SIG-M5 treated with dmso at 0.1 percent for 504 hours (cell line): ENCODE measurements around the gene OTOS.

Experiments
- DNase-seq: peaks from one replicate; lab custom pipeline; 2025; ENCODE audit not compliant: unreplicated experiment; lab: John Stamatoyannopoulos, UW

The OTOS gene

DNA sequence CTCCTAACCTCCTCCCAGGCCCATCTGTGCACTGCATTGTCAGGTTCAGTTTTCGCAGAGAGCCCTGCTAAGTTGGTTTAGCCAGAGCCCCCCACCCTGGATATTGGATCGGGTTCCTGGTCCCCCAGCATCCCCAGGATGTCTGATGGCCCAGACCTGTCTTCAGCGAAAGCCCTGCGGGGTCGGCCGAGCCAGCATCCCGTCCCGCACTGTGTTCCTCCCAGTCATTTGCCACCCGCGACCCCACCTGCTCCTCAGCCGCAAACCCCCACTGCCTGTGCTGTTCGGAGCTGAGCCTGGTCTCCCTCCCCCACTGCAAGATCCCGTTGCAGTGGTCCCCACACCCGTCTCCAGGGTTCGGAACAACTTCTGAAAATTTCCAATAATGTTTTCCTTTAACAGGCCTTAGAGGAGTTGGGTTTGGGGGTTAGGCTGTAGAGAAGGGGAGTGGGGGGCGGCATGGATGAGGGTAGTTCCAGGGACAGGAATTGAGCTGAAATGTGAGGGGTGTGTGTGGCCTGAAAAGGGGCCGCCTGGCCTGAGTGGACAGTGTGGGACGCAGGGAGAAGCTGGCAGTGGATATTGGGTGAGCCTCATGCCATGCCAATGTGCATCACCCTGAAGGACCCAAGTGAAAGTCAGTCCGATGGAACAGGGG, 2.7 kb downstream of the OTOS start:
- no peak for DNase-seq

DNA sequence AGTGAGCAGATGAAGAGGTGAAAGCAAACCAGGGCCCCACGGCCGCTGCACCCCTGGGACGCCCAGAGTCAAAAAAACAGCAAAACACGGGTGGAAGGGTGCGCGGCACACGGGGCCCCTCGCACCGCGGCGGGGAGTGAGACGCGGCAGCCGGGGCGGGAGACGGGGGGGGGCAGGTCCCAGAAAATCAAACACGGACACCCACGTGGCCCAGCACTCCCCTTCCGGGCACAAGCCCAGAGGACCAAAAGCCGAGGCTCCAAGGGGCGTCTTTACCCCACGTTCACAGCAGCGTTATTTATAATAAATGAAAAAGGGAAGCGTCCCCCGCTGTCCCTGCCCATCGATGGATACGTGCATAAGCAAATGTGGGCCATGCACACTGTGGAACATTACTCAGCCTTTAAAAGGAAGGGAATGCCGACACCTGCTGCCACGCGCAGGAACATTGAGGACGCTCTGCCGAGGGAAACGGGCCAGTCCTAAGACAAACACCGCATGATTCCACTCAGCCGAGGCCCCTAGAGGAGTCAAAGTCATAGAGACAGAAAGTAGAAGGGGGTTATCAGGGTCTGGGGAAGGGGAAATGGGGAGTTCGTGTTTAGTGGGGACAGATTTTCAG, 3.7 kb downstream of the OTOS start:
- peak; percentile 30 for DNase-seq

DNA sequence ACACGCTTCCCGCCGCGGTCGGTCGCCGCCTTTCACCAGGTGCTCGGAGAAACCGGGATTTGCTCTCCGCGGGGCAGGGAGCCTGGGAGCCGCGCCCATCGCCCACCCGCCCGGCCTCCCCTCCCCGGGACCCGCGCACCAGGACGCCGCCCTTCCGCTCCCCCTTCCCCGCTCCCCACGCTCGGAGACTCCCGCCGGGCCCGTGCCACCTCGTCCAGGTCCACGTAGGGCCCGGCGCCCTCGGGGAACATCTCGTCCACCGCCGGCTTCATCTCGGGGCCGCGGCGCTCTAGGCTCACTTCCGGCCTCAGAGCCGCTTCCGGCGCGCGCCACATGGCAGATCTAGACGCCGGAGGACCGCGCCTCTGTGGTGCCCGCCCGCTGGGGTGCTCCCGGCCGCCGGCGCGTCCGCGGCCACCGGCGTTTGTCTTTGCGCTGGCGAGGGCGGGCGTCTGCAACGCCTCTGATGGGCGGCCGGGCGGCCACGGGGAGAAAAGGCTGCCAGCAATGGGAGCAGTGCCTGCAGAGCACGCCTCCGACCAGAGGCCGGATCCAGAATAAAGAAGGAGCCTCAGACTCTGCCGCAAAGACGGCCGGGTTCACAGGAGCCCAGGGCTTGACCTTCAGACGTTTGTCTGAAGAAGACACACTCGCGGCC, 4.3 kb downstream of the OTOS start, which contains the start of gene COPS9:
Gene COPS9, minus strand, starts transcription at position 293 of the 658 bp plus-strand sequence. Its CDS starts 21 bp downstream, at position 272.
- DNase-seq: peak; percentile 81

- no peak for DNase-seq
Observed at GRCh38 chr2:240135706-240136012, 4.8 kb downstream of the OTOS start.

GRCh38 chr2:240134956-240135520, 5.4 kb downstream of the OTOS start:
- no peak for DNase-seq

DNA sequence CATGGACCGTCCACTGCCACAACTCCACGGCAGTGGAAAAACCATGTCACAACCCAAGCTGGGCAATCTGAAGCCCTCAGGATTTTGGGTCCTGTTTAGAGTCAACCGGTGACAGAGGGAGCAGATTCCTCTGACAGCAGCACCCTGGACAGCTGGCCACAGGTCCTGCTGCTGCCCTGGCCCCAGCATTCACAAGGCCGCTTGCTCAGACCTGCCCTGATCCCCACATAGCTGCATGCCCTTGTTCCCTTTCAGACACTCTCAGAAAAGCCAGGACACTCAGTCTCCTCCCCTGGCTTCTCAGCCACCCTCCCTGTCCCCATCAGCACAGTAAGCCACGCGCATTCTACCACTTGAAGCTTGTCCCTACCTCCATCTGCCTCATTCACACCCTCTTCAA, 6.0 kb downstream of the OTOS start:
- DNase-seq: no peak

GRCh38 chr2:240133401-240133800, 7.1 kb downstream of the OTOS start:
- no peak for DNase-seq

GRCh38 chr2:240132651-240132980, 7.8 kb downstream of the OTOS start:
- no peak for DNase-seq

DNA sequence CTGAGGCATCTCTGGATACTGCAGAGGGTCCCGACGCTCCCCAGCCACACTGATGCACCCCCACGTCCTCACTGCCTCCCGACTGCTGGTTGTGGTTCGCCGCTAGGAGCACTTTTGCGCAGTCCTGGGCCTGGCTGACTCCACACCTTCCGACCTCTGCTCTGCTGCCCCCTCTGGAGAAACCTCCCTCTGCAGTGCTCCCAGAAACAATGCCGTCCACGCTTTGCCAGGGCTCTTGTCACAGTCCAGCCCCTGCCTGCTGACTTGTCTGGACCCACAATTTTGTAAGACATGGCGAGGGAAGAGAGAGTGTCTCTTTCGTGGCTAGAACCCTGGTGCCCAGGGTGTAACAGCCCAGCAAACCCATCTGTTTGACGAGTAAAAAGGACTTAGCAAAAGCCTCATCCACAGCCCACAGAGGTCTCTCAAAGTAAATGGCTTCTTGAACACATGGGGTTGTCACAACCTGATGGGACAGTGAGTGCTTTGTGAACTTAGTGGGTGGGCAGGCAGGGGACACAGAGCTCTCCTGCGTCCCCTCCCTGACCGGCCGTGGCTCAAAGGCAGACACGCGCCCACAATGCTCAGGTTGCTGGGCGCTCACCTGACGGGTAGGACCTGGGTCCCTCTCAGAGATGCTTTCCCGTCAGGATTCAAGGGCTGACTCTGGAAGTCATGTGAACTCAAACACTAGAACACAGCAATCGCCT, 8.4 kb downstream of the OTOS start:
- DNase-seq: no peak

DNA sequence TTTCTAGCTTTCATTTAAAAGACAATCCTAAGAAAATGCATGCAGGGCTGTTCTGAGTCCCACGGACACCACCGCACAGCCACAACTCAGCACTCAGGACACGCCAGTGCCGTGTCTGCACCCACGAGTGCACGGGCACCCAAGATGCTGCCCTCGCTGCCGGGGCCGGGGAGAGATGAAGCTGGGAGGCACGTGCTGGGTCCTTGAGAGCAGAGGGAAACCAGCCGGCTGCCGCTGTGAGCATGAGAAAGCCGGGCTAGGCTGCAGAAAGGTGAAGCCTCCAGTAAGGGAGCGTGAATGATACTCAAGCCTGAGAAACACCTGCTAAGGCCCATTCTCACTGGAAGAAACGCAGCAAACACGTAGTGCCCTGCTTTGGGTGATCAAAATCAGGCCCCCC, 9.2 kb downstream of the OTOS start:
- no peak for DNase-seq

DNA sequence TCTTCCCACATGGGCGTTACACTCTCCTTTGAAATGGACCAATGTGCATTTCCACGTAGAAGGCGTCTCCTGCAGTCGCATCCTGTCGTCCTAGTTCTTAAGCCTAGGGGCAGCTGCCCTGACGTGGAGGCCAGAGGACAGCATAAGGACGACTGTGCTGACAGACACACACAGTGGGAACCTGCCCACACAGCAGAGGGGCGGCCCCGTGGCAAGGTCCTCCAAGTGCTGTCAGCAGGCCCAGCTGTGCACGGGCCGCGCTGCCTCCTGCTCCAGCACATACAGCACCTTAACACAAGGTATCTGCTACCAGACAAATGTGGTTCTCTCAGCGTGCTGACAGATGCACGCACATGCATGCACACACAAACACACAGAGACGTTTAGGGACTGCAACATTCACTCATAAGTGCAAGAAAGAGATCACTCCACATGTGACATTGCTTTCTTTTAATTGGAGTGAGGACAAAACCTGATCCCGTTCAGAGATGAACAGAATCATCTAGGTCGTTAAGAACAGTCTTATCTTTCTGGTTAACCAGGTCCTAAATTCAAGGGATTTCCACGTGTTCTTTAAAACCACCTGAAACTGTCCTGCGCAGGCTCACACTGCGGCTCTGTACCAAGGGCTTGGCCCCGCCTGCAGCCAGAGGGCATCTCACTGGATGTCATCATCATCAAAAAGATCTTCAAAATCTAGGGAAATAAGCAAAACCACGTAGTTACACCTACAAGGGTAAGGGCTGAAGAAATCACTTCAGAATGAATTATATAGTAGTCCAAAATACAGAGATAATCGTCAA, 9.9 kb downstream of the OTOS start:
- no peak for DNase-seq

DNA sequence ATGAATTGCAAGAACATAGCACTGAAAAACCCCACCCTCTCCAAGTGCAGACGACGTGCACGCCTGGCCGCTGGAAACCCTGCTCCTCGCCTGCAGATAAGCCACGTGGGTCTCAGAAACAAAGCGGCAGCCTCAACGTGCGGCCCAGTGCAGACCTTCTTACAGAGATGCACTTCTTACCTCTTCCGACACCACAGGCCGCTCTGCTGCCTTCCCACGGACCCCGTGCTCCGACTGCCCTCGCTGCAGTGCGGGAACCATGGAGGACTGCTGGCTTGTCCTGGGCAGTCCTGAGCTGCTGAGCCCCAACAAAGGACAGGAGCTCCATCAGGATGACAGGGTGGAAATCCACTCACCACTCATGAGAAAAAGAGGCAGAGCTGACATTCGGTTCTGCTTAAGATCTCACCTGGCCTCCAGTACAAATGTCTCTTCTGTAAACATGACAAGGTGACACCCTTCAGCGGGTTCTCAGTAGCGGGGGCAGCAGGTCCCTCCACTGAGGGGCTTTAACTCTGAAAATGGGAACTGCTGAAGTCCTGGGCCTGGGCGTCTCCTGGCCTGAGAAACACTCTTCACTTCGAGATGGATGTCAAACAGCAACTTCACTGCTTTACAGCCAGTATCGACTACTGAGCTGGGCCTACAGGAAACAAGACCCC, 10.6 kb downstream of the OTOS start:
- no peak for DNase-seq

DNA sequence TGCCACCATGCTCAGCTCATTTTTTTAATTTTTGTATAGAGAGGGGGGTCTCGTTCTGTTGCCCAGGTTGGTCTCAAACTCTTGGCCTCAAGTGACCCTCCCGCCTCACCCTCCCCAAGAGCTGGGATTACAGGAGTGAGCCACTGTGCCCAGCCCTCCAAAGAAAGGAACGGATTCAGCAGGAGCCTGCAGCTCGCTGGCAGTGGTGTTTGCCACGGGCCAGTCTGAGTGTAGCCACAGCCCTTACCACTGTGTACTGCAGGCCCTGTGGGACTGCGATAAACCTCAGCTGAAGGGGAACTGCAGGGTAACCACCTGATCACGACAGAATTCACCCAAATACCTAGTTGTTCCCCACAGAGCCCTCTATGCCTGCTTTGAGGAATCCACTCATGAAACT, 11.1 kb downstream of the OTOS start:
- no peak for DNase-seq

DNA sequence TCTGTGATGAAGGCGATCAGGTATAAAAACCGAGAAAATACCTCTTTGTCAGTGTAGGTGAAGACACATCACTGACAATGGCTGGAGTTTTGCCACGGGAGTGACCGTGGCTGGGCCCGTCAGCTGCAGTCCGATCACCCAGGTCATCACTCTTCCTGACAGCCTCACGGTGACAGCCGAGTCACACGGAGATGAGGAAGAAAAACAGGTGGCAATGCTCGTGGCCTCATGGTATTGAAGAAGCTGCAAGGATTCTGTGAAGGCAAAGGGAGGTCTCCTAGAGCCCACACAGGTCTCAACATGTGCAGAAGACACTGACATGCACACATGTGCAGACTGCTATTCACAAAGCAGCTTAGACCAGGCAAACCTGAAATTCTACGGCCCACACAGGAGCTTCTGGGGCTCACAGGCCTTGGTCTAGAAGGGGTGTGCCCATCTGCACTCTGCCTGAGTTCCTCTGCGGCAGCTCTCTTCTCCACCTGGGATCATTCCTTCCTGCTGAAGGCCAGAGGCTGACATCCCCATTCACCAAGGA, 11.8 kb downstream of the OTOS start:
- DNase-seq: no peak

- no peak for DNase-seq
Observed at GRCh38 chr2:240127911-240128607, 12.4 kb downstream of the OTOS start.

DNA sequence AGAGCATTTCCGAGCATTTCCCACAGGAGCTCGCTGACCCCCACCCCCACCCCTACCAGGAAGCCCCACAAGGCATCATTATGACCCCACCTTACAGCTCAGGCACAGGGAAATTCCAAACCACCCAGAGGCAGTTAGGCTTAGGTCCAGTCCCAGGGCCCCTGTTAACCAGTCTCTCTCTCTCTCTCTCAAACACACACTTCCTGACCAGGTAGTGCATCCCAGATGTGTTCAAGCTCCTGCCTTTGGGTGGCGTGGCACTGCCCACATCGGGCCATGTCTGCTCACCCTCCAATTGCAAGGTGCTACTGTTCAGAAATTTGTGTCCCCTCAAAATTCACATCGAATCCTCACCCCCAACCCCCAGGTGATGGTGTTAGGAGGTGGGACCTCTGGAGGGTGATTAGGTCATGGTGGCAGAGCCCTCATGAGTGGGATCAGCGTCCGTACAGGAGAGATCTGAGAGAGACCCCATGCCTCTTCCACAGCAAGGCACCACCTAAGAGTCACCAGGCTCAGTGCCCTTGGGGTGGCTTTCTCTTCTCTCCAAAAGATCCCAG, 13.2 kb downstream of the OTOS start:
- DNase-seq: no peak

DNA sequence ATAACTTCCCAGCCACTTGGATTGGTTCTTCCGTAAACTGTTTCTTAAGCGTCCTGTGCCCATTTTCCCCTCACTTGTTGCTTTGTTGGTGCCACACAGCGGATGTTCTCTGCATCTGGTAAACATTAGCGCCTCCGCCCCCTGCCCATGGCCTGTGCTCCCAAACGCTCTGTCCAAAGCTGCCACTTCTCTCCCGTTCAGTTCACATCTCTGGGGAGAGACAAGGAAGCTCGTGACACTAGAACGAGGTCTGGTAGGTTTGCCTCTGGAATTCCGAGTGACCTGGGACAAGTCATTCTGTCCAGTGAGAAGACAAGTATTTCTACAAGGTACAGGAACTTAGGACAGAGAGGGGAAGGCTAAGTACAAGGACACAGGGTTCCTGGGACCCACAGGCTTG, 13.7 kb downstream of the OTOS start:
- no peak for DNase-seq

DNA sequence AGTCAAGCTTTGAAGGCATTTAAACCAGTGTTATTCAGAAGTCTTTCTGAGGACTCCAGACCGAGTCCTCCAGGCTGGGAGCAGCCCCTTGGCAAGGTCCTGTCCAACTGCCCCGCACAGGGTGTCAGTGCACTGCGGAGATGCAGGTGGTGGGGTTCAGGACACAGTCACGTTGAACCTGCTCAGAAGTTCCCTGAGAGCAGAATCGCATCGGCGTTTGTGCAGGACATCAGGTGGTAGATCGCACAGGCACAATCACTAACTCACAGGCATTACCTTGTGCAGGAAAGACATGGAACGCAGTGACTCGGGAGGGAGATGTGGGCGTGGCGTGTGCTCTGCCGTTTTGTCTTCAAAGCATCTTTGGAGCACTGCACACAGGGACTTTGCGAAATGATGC, 14.7 kb downstream of the OTOS start:
- DNase-seq: no peak

DNA sequence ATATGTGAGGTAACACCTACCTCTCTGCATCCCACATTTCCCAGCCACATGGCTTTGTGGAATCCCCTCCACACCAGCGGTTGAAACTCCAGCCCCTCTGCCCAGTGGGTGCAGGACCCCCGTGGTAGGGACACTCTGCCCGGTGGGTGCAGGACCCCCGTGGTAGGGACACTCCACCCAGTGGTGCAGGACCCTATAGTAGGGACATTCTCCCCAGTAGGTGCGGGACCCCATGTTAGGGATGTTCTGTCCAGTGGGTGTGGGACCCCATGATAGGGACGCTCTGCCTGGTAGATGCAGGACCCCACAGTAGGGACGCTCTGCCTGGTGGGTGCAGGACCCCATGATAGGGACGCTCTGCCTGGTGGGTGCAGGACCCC, 15.8 kb downstream of the OTOS start:
- no peak for DNase-seq
